HUES6 (cell line): ENCODE data around the gene ARHGAP22.

ENCODE experiments used
- H3K27ac ChIP-seq: 2 replicates; pipeline ENCODE4 v1.7.0; 2013; ENCODE audit warnings: low read depth, mild to moderate bottlenecking, low read length, inconsistent platforms
- H3K27me3 ChIP-seq: 2 replicates; pipeline ENCODE4 v1.6.1; 2013; ENCODE audit warnings: low read length; ENCODE audit not compliant: control insufficient read depth, insufficient read depth
- H3K36me3 ChIP-seq: 2 replicates; pipeline ENCODE4 v1.6.1; 2013; ENCODE audit warnings: low read length; ENCODE audit not compliant: control insufficient read depth, insufficient read depth
- H3K4me1 ChIP-seq: 2 replicates; pipeline ENCODE4 v1.6.1; 2013; ENCODE audit warnings: low read length; ENCODE audit not compliant: control insufficient read depth, insufficient read depth
- H3K4me3 ChIP-seq: 2 replicates; pipeline ENCODE4 v1.5.1; 2013; ENCODE audit warnings: low read depth, low read length
- H3K9ac ChIP-seq: one replicate; pipeline ENCODE4 v1.6.1; 2013; ENCODE audit warnings: mild to moderate bottlenecking, low read length
- H3K9me3 ChIP-seq: 2 replicates; pipeline ENCODE4 v1.6.1; 2013; ENCODE audit warnings: low read depth, low read length; ENCODE audit not compliant: control insufficient read depth, insufficient read depth

ARHGAP22 gene

DNA sequence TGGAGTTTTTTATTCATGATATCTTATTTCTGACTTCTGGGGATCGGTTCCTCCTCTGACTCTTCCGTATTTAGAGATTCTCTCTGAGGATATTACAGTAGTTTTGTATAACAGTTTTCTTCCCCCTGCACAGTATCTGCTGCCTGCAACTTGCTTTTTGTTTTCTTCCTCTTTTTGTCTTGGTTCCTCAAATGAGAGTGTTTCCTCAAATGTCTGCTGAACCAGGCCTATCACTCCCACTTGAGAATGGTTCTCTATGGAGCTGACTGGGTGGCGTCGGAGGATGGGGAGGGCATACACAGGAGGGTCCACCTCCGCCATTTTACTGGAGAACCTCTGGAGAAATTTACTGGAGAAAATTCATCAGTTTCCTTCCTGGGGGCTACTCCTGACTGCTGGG, 27.7 kb downstream of the ARHGAP22 start:
- H3K9ac ChIP-seq = no peak overlapping the region

DNA sequence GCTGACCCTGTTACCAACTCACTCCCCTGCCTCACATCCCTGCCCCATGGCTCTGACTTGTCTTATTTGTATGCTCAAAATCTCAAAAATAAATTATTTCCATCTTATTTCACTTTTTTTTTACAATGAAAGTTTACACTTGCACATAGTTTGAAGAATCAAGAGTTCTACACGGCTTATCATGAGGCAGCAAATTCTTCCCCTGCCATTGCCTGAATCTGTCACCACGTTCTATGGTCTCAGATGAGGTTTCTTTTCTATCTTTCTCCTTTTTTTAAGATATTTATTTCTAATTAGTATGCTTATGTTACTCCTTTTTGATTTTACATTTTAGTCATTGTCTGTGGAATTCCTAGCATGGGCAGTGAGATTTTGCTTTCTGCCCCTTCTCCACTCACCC, 28.4 kb downstream of the ARHGAP22 start:
- no peak overlapping the region for H3K27ac ChIP-seq
- no peak overlapping the region for H3K4me3 ChIP-seq
- H3K9ac ChIP-seq = no peak overlapping the region
- H3K27me3 ChIP-seq = no peaks in the 10 kb centered on the region
- no peaks in the 10 kb centered on the region for H3K9me3 ChIP-seq
- H3K4me1 ChIP-seq = peaks cover 14% of the 10 kb centered on the region
- no peaks in the 10 kb centered on the region for H3K36me3 ChIP-seq

More for the DNA sequence above, 27.7 kb downstream of the ARHGAP22 start:
- no peaks in the 10 kb centered on the region for H3K36me3 ChIP-seq
- H3K27ac ChIP-seq = no peak overlapping the region
- peaks cover 14% of the 10 kb centered on the region for H3K4me1 ChIP-seq
- no peaks in the 10 kb centered on the region for H3K9me3 ChIP-seq
- no peak overlapping the region for H3K4me3 ChIP-seq
- no peaks in the 10 kb centered on the region for H3K27me3 ChIP-seq

DNA sequence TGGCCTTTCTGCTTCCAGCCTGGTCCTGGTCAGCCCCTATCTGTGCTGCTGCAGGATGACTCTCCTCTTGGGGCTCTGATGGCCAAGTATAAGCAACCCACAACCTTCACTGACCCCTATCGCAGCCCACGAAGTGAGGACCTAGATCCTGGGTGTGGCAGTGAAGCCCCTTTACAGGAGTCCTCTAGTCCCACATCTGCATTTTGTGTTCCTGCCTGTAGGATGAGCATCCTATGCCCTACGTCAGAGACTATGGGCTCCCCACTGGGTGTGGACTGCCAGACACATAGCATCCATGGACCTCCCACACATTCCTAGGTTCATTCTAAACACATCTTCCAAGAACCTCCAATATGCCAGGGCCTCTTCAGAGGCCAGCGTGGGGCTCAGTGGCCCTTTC, 29.0 kb downstream of the ARHGAP22 start:
- Histone ChIP-seq H3K9me3 (no peaks in the 10 kb centered on the region), H3K27me3 (no peaks in the 10 kb centered on the region), H3K4me1 (peaks cover 14% of the 10 kb centered on the region), H3K4me3 (no peak overlapping the region), H3K27ac (no peak overlapping the region), H3K36me3 (no peaks in the 10 kb centered on the region), H3K9ac (no peak overlapping the region)

DNA sequence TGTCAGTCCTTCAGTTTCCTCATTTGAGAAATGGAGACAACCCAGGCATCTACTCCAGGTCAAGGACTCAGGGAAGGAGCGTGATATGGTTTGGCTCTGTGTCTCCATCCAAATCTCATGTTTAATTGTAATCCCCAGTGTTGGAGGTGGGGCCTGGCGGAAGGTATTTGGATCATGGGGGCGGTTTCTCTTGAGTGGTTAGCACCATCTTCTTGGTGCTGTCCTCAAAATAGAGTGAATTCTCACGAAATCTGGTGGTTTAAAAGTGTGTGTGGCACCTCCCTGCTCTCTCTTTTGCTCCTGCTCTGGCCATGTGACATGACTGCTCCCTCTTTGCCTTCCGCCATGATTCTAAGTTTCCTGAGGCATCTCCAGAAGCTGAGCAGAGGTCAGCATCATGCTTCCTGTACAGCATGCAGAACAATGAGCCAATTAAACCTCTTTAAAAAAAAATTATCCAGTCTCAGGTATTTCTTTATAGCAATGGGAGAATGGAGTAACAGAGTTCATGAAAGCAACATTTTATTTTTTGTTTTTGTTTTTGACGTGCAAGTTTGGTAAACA, 30.0 kb downstream of the ARHGAP22 start:
- Histone ChIP-seq H3K27ac (no peak overlapping the region), H3K4me3 (no peak overlapping the region)

DNA sequence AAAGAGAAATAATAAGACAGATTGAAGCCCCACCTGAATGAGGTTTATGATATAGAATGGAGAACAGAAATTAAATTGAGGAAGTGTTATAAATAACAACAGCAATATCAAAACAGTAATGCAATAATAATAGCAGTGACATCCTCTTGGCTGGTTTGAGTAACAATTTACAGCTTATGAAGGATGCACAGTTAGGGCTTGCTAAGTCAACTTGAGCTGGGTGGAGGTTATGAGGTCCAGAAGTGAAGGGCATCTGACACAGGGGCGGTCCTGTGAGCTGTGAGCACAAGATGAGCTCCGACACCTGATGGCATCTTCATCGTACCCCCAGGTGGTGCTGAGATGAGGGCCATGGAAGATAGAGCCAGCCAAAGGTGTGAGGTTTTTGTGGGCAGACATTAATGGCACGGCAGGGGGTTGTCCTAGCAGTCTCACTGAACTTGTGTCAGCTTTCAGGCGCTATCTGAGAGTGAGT, 30.5 kb downstream of the ARHGAP22 start:
- H3K9me3 ChIP-seq = no peaks in the 10 kb centered on the region
- H3K36me3 ChIP-seq = no peaks in the 10 kb centered on the region
- H3K27ac ChIP-seq = no peak overlapping the region
- no peak overlapping the region for H3K4me3 ChIP-seq
- no peak overlapping the region for H3K9ac ChIP-seq
- peaks cover 12% of the 10 kb centered on the region for H3K4me1 ChIP-seq
- no peaks in the 10 kb centered on the region for H3K27me3 ChIP-seq

More for the DNA sequence above, 30.0 kb downstream of the ARHGAP22 start:
- H3K4me1 ChIP-seq = peaks cover 14% of the 10 kb centered on the region
- no peaks in the 10 kb centered on the region for H3K36me3 ChIP-seq
- no peak overlapping the region for H3K9ac ChIP-seq
- no peaks in the 10 kb centered on the region for H3K9me3 ChIP-seq
- H3K27me3 ChIP-seq = no peaks in the 10 kb centered on the region

DNA sequence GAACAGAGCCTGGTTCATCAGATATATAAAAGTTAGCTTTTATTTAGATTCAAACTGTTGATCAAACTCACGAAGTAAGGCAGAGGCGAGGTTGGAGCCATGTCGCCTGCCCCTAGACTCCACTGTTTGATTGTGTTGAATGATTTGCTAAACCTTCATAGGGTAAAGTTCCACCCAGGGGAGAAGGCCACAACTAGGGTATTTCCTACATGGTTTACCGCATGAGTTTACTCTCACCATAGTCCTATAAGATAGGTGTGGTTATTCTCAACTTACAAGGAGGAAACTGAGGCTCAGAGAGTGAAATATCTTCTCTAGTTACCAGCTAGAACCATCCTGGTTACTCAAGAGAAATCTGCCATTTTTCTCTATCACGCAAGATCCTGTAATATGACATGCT, 31.8 kb downstream of the ARHGAP22 start:
- H3K4me1 ChIP-seq = peaks cover under 1% of the 10 kb centered on the region
- H3K9me3 ChIP-seq = no peaks in the 10 kb centered on the region
- H3K27ac ChIP-seq = no peak overlapping the region
- no peak overlapping the region for H3K4me3 ChIP-seq
- no peaks in the 10 kb centered on the region for H3K36me3 ChIP-seq
- no peak overlapping the region for H3K9ac ChIP-seq
- no peaks in the 10 kb centered on the region for H3K27me3 ChIP-seq

DNA sequence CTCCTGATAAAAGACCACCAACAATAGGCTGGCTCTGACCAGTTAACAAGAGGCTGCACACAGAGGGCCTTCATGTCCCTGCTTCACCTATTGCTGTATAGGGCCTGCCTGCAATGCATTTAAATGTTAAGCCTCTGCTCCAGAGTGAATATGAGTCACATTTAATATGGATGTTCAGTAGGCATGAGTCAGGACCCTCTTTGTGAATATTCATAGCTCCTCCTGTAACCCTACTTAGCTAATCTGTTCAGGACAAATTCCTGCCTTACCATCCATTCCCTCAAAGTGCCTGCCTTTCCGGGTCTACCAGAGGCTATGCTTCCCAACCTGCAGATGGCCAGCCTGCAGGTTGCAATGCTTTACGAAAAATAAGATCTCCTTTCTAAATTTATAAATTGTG, 32.5 kb downstream of the ARHGAP22 start:
- Histone ChIP-seq H3K4me3 (no peak overlapping the region), H3K36me3 (no peaks in the 10 kb centered on the region), H3K9me3 (no peaks in the 10 kb centered on the region), H3K9ac (no peak overlapping the region), H3K27me3 (no peaks in the 10 kb centered on the region), H3K27ac (no peak overlapping the region), H3K4me1 (no peaks in the 10 kb centered on the region; the same call in 1 of the 2 replicates)

DNA sequence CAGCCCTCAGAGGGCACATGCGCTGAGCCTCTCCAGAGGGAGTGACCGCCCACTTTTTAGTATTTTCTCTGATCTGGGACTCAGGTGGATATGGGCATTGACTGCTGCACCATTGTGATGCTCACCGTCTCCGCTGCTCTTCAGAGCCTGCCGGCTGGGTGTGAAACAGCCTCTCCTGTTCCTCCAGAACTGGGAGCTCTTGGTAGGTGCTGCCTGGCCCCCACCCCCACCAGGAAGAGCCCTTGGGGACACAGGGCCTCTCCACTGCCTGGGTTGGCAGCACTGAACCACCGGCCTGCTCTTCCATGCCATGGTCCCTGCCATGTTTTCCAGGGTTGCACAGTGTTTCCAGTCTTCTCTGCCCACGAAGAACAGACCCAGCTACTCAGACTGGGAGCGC, 36.3 kb downstream of the ARHGAP22 start:
- no peak overlapping the region for H3K9ac ChIP-seq
- H3K27ac ChIP-seq = no peak overlapping the region
- H3K4me3 ChIP-seq = no peak overlapping the region
- H3K27me3 ChIP-seq = no peaks in the 10 kb centered on the region
- no peaks in the 10 kb centered on the region for H3K4me1 ChIP-seq
- H3K36me3 ChIP-seq = no peaks in the 10 kb centered on the region
- H3K9me3 ChIP-seq = no peaks in the 10 kb centered on the region

DNA sequence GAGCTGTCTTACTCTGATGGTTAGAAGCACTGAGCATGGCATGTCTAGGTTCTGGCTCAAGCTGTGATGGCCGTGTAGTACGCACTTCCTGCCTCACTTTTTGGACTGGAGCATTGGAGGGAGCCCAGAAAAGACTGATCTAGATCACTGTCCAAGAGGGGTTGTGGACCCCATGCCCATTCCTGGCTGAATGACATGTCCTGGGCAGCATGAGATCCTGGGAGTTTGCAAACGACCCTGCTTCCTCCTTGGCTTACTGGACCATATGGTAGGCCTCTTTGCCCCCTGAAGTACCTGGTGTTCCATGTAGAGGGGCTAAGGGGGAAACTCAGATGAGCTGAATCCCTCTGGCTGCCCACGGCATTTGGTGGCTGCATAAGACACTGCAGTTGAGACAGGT, 36.7 kb downstream of the ARHGAP22 start:
- no peaks in the 10 kb centered on the region for H3K36me3 ChIP-seq
- no peak overlapping the region for H3K27ac ChIP-seq

DNA sequence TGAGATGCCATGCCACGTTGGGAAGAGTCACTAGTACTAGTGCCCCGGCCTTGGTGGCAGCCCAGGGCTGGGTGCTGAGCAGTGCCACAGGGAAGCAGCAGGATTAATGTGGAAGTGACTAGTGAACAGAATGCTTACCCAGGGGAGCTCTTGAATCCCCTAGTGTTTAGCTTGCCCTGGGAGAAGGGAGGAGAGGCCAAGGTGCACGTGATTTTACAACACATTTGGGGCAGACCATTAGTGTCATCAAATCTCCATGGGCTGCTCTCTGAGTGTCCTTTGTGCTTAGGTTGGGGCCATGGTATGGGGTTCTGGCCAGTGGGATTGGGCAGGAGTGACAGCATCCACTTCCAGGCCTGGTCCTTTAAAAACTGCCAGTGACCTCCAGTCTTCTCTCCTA, 37.5 kb downstream of the ARHGAP22 start:
- Histone ChIP-seq H3K27ac (no peak overlapping the region), H3K9me3 (no peaks in the 10 kb centered on the region), H3K36me3 (no peaks in the 10 kb centered on the region), H3K9ac (no peak overlapping the region), H3K4me1 (no peaks in the 10 kb centered on the region), H3K27me3 (no peaks in the 10 kb centered on the region), H3K4me3 (no peak overlapping the region)

More for the DNA sequence above, 36.7 kb downstream of the ARHGAP22 start:
- Histone ChIP-seq H3K4me3 (no peak overlapping the region), H3K27me3 (no peaks in the 10 kb centered on the region), H3K4me1 (no peaks in the 10 kb centered on the region), H3K9me3 (no peaks in the 10 kb centered on the region), H3K9ac (no peak overlapping the region)

DNA sequence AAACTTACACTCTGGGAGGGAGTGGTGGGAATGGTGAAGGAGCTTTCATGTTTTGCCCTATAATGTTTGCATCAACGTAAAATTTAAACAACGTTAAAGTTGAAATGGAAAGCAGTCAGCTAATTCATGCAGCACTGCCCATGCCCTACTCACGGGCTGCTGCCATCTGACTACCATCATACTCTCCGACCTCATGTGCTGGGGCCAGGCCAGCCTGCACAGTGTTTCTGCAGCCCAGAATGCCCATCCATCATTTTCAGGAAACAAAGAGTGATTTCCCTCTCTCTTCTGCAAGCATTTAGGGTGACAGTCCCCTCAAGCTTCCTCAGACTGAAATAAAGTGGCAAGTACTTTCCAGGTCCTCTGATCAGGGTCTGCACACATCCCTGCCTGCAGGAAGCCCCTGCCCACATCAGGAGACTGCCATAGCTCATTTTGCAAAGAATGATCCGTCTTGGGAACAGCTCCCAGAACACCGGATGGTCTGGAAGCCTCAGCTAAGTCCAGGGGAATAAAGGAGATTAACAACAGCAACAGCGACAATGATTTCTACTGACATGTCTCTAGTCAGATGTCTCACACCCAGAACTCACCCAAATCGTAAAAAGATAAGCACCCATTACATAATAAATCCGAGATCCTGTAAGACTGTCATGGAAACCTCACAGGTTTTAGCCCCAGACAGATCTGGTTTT, 40.3 kb downstream of the ARHGAP22 start:
- H3K9me3 ChIP-seq = no peaks in the 10 kb centered on the region
- no peak overlapping the region for H3K27ac ChIP-seq
- H3K4me3 ChIP-seq = no peak overlapping the region
- no peak overlapping the region for H3K9ac ChIP-seq
- no peaks in the 10 kb centered on the region for H3K36me3 ChIP-seq
- no peaks in the 10 kb centered on the region for H3K4me1 ChIP-seq
- H3K27me3 ChIP-seq = no peaks in the 10 kb centered on the region
